IMR-90 (cell line): Measurements from ENCODE around the gene RAD51B. TPM values are rescaled to one million over a fixed set of nuclear protein-coding genes. Genes with fewer than 3 reads are reported as not detected.

ENCODE experiments used
- ATAC-seq: fragments of 200-7000 bp; cut with Tn5 transposase; 2 replicates; pipeline ENCODE4 v1.9.1; 2020; ENCODE audit warnings: low read depth, mild to moderate bottlenecking, moderate library complexity
- BruUV-seq: library from RNA; stranded (reverse); fragments of 400-500 nt; replicated peaks from 2 replicates; lab custom pipeline; 2021; lab: Mats Ljungman, UMichigan
- CTCF ChIA-PET: fragments of 300-600 bp; formaldehyde crosslinking; extraction: SDS; loops from one replicate; lab custom pipeline; 2021; ENCODE audit warnings: antibody characterized with exemption; lab: Yijun Ruan, JAX
- POLR2A ChIA-PET: fragments of 300-600 bp; sonication (Branson Sonifier 250); formaldehyde crosslinking; loops from one replicate; lab custom pipeline; 2022; ENCODE audit warnings: antibody characterized with exemption; ENCODE audit not compliant: unreplicated experiment; lab: Charles Lee
- DNase-seq: peaks from one replicate; pipeline ENCODE4 v3.0.0; 2013
- H2AFZ ChIP-seq: replicated peaks from 2 replicates; pipeline ENCODE3; 2013; ENCODE audit warnings: low read length, mild to moderate bottlenecking; ENCODE audit not compliant: poor library complexity
- H2AK5ac ChIP-seq: 2 replicates; pipeline ENCODE4 v1.6.1; 2013; ENCODE audit warnings: low read depth, low read length, inconsistent platforms
- H2AK9ac ChIP-seq: replicated peaks from 2 replicates; pipeline ENCODE3; 2013; ENCODE audit warnings: mild to moderate bottlenecking, low read depth, low read length, moderate library complexity; ENCODE audit not compliant: poor library complexity
- H2BK120ac ChIP-seq: 2 replicates; pipeline ENCODE4 v1.6.1; 2013; ENCODE audit warnings: low read depth, low read length, inconsistent platforms
- H2BK15ac ChIP-seq: 3 replicates; pipeline ENCODE4 v1.6.1; 2013; ENCODE audit warnings: low read depth, low read length, inconsistent platforms
- H2BK20ac ChIP-seq: 2 replicates; pipeline ENCODE4 v1.6.1; 2013; ENCODE audit warnings: low read depth, mild to moderate bottlenecking, inconsistent platforms, low read length, moderate library complexity
- H2BK5ac ChIP-seq: 2 replicates; pipeline ENCODE4 v1.6.1; 2013; ENCODE audit warnings: mild to moderate bottlenecking, low read depth, low read length, inconsistent platforms; ENCODE audit not compliant: poor library complexity, severe bottlenecking
- H3K14ac ChIP-seq: replicated peaks from 2 replicates; pipeline ENCODE4 v1.6.1; 2013; ENCODE audit warnings: low read depth, low read length, inconsistent platforms
- H3K18ac ChIP-seq: 2 replicates; pipeline ENCODE4 v1.6.1; 2013; ENCODE audit warnings: low read depth, low read length, control low read depth
- H3K23ac ChIP-seq: 2 replicates; pipeline ENCODE4 v1.6.1; 2013; ENCODE audit warnings: low read depth, low read length, inconsistent platforms
- H3K27ac ChIP-seq: 2 replicates; pipeline ENCODE4 v1.5.1; 2013; ENCODE audit warnings: mild to moderate bottlenecking, control low read depth, low read length; ENCODE audit not compliant: insufficient read depth
- H3K27me3 ChIP-seq: 2 replicates; pipeline ENCODE4 v1.6.1; 2013; ENCODE audit warnings: low read length; ENCODE audit not compliant: control insufficient read depth, insufficient read depth
- H3K36me3 ChIP-seq: 2 replicates; pipeline ENCODE4 v1.6.1; 2013; ENCODE audit warnings: low read length, mixed read lengths; ENCODE audit not compliant: control insufficient read depth, insufficient read depth
- H3K4ac ChIP-seq: 2 replicates; pipeline ENCODE4 v1.6.1; 2013; ENCODE audit warnings: low read depth, low read length, inconsistent platforms
- H3K4me1 ChIP-seq: 2 replicates; pipeline ENCODE4 v1.6.1; 2013; ENCODE audit warnings: low read length, mixed read lengths; ENCODE audit not compliant: control insufficient read depth, insufficient read depth
- H3K4me2 ChIP-seq: 2 replicates; pipeline ENCODE4 v1.6.1; 2013; ENCODE audit warnings: low read depth, mild to moderate bottlenecking, control low read depth, low read length, moderate library complexity
- H3K4me3 ChIP-seq: 2 replicates; pipeline ENCODE4 v1.5.1; 2013; ENCODE audit warnings: low read depth, mild to moderate bottlenecking, control low read depth, low read length, moderate library complexity; ENCODE audit not compliant: insufficient read depth
- H3K56ac ChIP-seq: 2 replicates; pipeline ENCODE4 v1.6.1; 2013; ENCODE audit warnings: low read length, inconsistent platforms; ENCODE audit not compliant: insufficient read depth; ENCODE audit errors: extremely low read depth
- H3K79me1 ChIP-seq, 2 experiments: 2 replicates each; pipeline ENCODE4 v1.6.1; 2013; ENCODE audit warnings: low read length in 2 of 2, inconsistent platforms in 1 of 2, low read depth in 1 of 2
- H3K9ac ChIP-seq: 2 replicates; pipeline ENCODE4 v1.6.1; 2013; ENCODE audit warnings: low read depth, low read length, control low read depth
- H3K9me1 ChIP-seq: 2 replicates; pipeline ENCODE4 v1.6.1; 2013; ENCODE audit warnings: low read length, inconsistent platforms; ENCODE audit not compliant: insufficient read depth
- H3K9me3 ChIP-seq: 2 replicates; pipeline ENCODE4 v1.6.1; 2013; ENCODE audit warnings: low read length; ENCODE audit not compliant: control insufficient read depth, insufficient read depth
- H4K20me1 ChIP-seq: 2 replicates; pipeline ENCODE4 v1.6.1; 2013; ENCODE audit warnings: low read length, inconsistent platforms; ENCODE audit not compliant: insufficient read depth
- H4K5ac ChIP-seq: 2 replicates; pipeline ENCODE4 v1.6.1; 2013; ENCODE audit warnings: mild to moderate bottlenecking, low read depth, low read length, control low read depth
- H4K8ac ChIP-seq, 2 experiments: 2 replicates each; pipeline ENCODE4 v1.6.1; 2013; ENCODE audit warnings: low read depth in 2 of 2, low read length in 2 of 2, control low read depth in 1 of 2, inconsistent platforms in 1 of 2
- H4K91ac ChIP-seq: 2 replicates; pipeline ENCODE4 v1.6.1; 2013; ENCODE audit warnings: low read depth, low read length, inconsistent platforms; ENCODE audit not compliant: insufficient read depth
- BHLHE40 ChIP-seq: fragments of 150-350 bp; IDR thresholded peaks from 2 replicates; pipeline ENCODE4 v1.6.1; 2016; ENCODE audit warnings: mild to moderate bottlenecking, low read depth, low read length
- CEBPB ChIP-seq: IDR thresholded peaks from 2 replicates; pipeline ENCODE4 v1.6.1; 2012; ENCODE audit warnings: low read depth, low read length, improper control_type of control experiment
- CHD1 ChIP-seq: IDR thresholded peaks from 2 replicates; pipeline ENCODE4 v1.6.1; 2012; ENCODE audit warnings: low read depth, low read length, improper control_type of control experiment
- CTCF ChIP-seq: conservative IDR thresholded peaks from 2 replicates; pipeline ENCODE4 v1.5.1; 2012; ENCODE audit warnings: mild to moderate bottlenecking, low read depth, low read length, improper control_type of control experiment
- FOS ChIP-seq: fragments of 150-350 bp; IDR thresholded peaks from 2 replicates; pipeline ENCODE4 v1.6.1; 2016; ENCODE audit warnings: low read depth, low read length
- MAFK ChIP-seq: IDR thresholded peaks from 2 replicates; pipeline ENCODE4 v1.6.1; 2012; ENCODE audit warnings: low read depth, low read length, improper control_type of control experiment
- MAZ ChIP-seq: IDR thresholded peaks from 2 replicates; pipeline ENCODE4 v1.6.1; 2012; ENCODE audit warnings: low read depth, mild to moderate bottlenecking, low read length, improper control_type of control experiment, moderate library complexity, borderline replicate concordance
- MXI1 ChIP-seq: IDR thresholded peaks from 2 replicates; pipeline ENCODE4 v1.6.1; 2012; ENCODE audit warnings: low read depth, mild to moderate bottlenecking, low read length, moderate library complexity, borderline replicate concordance
- NFE2L2 ChIP-seq: fragments of 150-350 bp; IDR thresholded peaks from 2 replicates; pipeline ENCODE4 v1.6.1; 2016; ENCODE audit warnings: low read depth, mild to moderate bottlenecking, low read length
- POLR2A ChIP-seq: IDR thresholded peaks from 2 replicates; pipeline ENCODE4 v1.6.1; 2012; ENCODE audit warnings: mild to moderate bottlenecking, low read depth, low read length
- RAD21 ChIP-seq: IDR thresholded peaks from 2 replicates; pipeline ENCODE4 v1.6.1; 2012; ENCODE audit warnings: low read length, improper control_type of control experiment
- RCOR1 ChIP-seq: IDR thresholded peaks from 2 replicates; pipeline ENCODE4 v1.6.1; 2012; ENCODE audit warnings: mild to moderate bottlenecking, low read length, improper control_type of control experiment; ENCODE audit not compliant: insufficient replicate concordance
- RFX5 ChIP-seq: IDR thresholded peaks from 2 replicates; pipeline ENCODE4 v1.8.0; 2012; ENCODE audit warnings: low read depth, mild to moderate bottlenecking, low read length, moderate library complexity
- SMC3 ChIP-seq: fragments of 150-350 bp; IDR thresholded peaks from 2 replicates; pipeline ENCODE4 v1.6.1; 2016; ENCODE audit warnings: low read depth, mild to moderate bottlenecking, antibody characterized with exemption, low read length, moderate library complexity
- USF2 ChIP-seq: fragments of 150-350 bp; IDR thresholded peaks from 2 replicates; pipeline ENCODE4 v1.6.1; 2017; ENCODE audit warnings: mild to moderate bottlenecking, antibody characterized with exemption, low read length, low read depth
- WGBS, 2 experiments: methylation state at CpG; one replicate each; pipeline versions ENCODE4 v1.1.5 to v1.1.7; 2013; ENCODE audit warnings: missing lambda C conversion rate in 2 of 2; ENCODE audit not compliant: insufficient read length in 1 of 2; ENCODE audit errors: extremely low coverage in 2 of 2; 5-methylcytosine and 5-hydroxymethylcytosine counted together
- dilution Hi-C: fragments of 300-500 bp; cut with HindIII; formaldehyde crosslinking; loops from one replicate; pipeline ENCODE4 v1.14.3; 2018; ENCODE audit warnings: low sequenced_read_pairs; ENCODE audit not compliant: unreplicated experiment
- in situ Hi-C: fragments of 300-500 bp; cut with MboI; formaldehyde crosslinking; loops from 3 replicates; pipeline ENCODE4 v1.14.3; 2019; ENCODE audit warnings: low sequenced_read_pairs, inconsistent platforms, mixed read lengths
- intact Hi-C: fragments of 100-400 bp; cut with micrococcal nuclease; formaldehyde crosslinking; loops from 2 replicates; pipeline ENCODE4 v1.10.0; 2022
- polyA plus RNA-seq, 3 experiments: library from polyadenylated mRNA; depleted of rRNA; stranded (reverse); fragments of >200 nt; gene quantifications; 2 replicates each; pipeline ENCODE4 v1.2.3, GENCODE V29; 2012; ENCODE audit warnings: low replicate concordance in 1 of 3
- total RNA-seq: library from RNA; depleted of rRNA; stranded (reverse); fragments of >200 nt; gene quantifications from 2 replicates; pipeline ENCODE4 v1.2.3, GENCODE V29; 2012

RAD51B gene
- total and polyA plus RNA-seq, 2 of the 4 experiments (the other 2 are of a cell fraction) = 5.1 to 18.8 TPM

- dilution Hi-C loops = no loop called here
- Histone ChIP-seq H3K14ac (peak overlapping the region; percentile 49; the same call in 1 of the 2 replicates), H2BK15ac (peak overlapping the region; percentile 73), H3K4me2 (no peak overlapping the region), H4K20me1 (no peaks in the 10 kb centered on the region), H3K9me3 (no peaks in the 10 kb centered on the region), H3K4ac (peak overlapping the region; percentile 83), H3K27ac (peak overlapping the region; percentile 31), H4K91ac (peak overlapping the region; percentile 93), H2AK5ac (peak overlapping the region; percentile 81), H4K5ac (peak overlapping the region; percentile 3; the same call in 1 of the 2 replicates), H3K56ac (no peak overlapping the region), H3K79me1 (peaks cover 0 to 13% of the 10 kb centered on the region in 2 experiments; a peak in 2 of 4 replicates), H3K9me1 (peaks cover 26% of the 10 kb centered on the region), H2AK9ac (peak overlapping the region; percentile 2), H3K18ac (peak overlapping the region; percentile 20; the same call in 1 of the 2 replicates), H3K4me1 (peaks cover 28% of the 10 kb centered on the region), H3K4me3 (no peak overlapping the region), H3K27me3 (no peaks in the 10 kb centered on the region), H2AFZ (peak overlapping the region; percentile 65), H3K23ac (peak overlapping the region; percentile 44; the same call in 1 of the 2 replicates), H2BK20ac (peak overlapping the region; percentile 94), H4K8ac (peak overlapping the region; percentile 5 to 80; a peak in 3 of 4 replicates), H3K36me3 (no peaks in the 10 kb centered on the region), H2BK120ac (peak overlapping the region; percentile 95), H2BK5ac (peak overlapping the region; percentile 78), H3K9ac (no peak overlapping the region)
- POLR2A ChIA-PET = interaction anchor here (1.4 kb wide), 1 partner anchor 98 kb away, joined by 3 read pairs; the partner anchor contains the start of gene ZFP36L1
- ATAC-seq (peak; percentile 92), DNase-seq (peak; percentile 100)
- BruUV-seq = no TSS peak
- 0% methylated on average over 2 of the region's 7 CpGs; no CpG with 5 or more reads in 1 of the 2 experiments for WGBS, 2 experiments
- in situ Hi-C loops = no loop called here
- CTCF ChIA-PET = no interaction called here
- intact Hi-C loops = no loop called here
- no peak for TF ChIP-seq SMC3
- TF ChIP-seq RAD21 = peak; percentile 44
- TF ChIP-seq MAFK = peak; percentile 78
- TF ChIP-seq CTCF = no peak
- TF ChIP-seq CHD1 = 0 out of 2 replicates have a peak, but pooled peaks have one; percentile 42
- TF ChIP-seq CEBPB = peak; percentile 97
- TF ChIP-seq POLR2A = peak; percentile 34; the same call in 1 of the 2 replicates
- TF ChIP-seq RFX5 = no peak
- peak; percentile 52; the same call in 1 of the 2 replicates for TF ChIP-seq BHLHE40
- TF ChIP-seq FOS = peak; percentile 98
- peak; percentile 24; the same call in 1 of the 2 replicates for TF ChIP-seq MAZ
- TF ChIP-seq MXI1 = 0 out of 2 replicates have a peak, but pooled peaks have one; percentile 37
- TF ChIP-seq NFE2L2 = peak; percentile 24; the same call in 1 of the 2 replicates
- peak; percentile 98 for TF ChIP-seq RCOR1
- peak; percentile 2; the same call in 1 of the 2 replicates for TF ChIP-seq USF2
Observed at GRCh38 chr14:68695326-68695768, 875.8 kb downstream of the RAD51B start.
